AG09319 (cell line): ENCODE results near the gene NCOA1.

ENCODE experiments used
- DNase-seq: peaks from one replicate; pipeline ENCODE4 v3.0.0-alpha.2; 2010; ENCODE audit warnings: low read depth; ENCODE audit errors: extremely low read depth
- CTCF ChIP-seq: IDR thresholded peaks from 2 replicates; pipeline ENCODE4 v1.5.1; 2011; ENCODE audit warnings: low read depth, mild to moderate bottlenecking, inconsistent platforms, low read length, moderate library complexity

Gene NCOA1

GRCh38 chr2:24495451-24495850 is 4.4 kb downstream of the NCOA1 start:
- DNase-seq = no peak
- TF ChIP-seq CTCF = no peak

GRCh38 chr2:24496959-24497358 is 5.9 kb downstream of the NCOA1 start:
- no peak for DNase-seq
- no peak for TF ChIP-seq CTCF

GRCh38 chr2:24497685-24498084 is 6.6 kb downstream of the NCOA1 start:
- no peak for DNase-seq
- TF ChIP-seq CTCF = no peak

GRCh38 chr2:24498121-24498520 is 7.1 kb downstream of the NCOA1 start:
- TF ChIP-seq CTCF = no peak

GRCh38 chr2:24501813-24502212 is 10.8 kb downstream of the NCOA1 start:
- TF ChIP-seq CTCF = no peak
- DNase-seq = no peak

More at GRCh38 chr2:24498121-24498520, 7.1 kb downstream of the NCOA1 start:
- DNase-seq = no peak

GRCh38 chr2:24505534-24506275 is 14.7 kb downstream of the NCOA1 start:
- DNase-seq = no peak
- no peak for TF ChIP-seq CTCF

- no peak for TF ChIP-seq CTCF
Measured at GRCh38 chr2:24507549-24507948, 16.5 kb downstream of the NCOA1 start.

More at GRCh38 chr2:24507549-24507948, 16.5 kb downstream of the NCOA1 start:
- no peak for DNase-seq
